Measurements from ENCODE around the gene TNS3.
"Not testable (repeated sequence)": the region's sequence is repeated elsewhere in the genome, so short reads cannot be mapped to it uniquely, and the experiment has no call there.

TNS3 gene

DNA sequence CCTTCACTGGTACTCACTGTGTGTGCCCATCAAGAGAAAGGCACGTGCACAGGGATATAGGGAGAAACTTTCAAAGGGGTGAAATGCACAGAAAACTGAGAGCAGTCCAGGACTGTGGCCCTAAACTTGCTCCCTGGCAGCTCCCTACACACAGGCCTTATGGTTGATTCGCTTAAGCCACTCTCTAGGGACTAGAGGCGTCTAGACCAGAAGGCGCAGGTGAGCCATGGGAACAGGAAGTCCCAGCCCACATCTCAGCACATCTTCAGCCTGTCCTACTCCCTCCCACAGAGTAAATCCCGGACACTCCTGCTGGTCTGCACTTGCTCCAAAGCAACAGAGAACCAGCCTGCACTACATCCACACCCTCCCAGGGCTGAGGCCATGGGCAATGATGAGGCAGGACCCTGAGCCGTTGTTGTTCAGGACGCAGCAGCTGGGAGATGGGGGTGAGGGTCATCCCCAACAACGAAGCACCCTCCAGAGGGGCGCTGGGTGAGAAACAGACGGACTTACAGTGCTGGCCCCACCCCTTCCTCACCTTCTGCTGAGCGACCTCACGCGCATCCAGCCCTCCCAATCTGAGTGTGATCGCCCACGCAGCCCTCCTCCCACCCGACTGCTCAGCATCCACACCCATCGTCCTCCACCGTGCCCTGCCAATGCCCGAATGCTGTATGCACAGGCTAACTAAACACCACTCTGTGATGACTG, 109.3 kb downstream of the TNS3 start:
- DNase-seq (ENCODE audit: extremely low read depth, low read depth), result no peak
- TF ChIP-seq, protein P1, sequence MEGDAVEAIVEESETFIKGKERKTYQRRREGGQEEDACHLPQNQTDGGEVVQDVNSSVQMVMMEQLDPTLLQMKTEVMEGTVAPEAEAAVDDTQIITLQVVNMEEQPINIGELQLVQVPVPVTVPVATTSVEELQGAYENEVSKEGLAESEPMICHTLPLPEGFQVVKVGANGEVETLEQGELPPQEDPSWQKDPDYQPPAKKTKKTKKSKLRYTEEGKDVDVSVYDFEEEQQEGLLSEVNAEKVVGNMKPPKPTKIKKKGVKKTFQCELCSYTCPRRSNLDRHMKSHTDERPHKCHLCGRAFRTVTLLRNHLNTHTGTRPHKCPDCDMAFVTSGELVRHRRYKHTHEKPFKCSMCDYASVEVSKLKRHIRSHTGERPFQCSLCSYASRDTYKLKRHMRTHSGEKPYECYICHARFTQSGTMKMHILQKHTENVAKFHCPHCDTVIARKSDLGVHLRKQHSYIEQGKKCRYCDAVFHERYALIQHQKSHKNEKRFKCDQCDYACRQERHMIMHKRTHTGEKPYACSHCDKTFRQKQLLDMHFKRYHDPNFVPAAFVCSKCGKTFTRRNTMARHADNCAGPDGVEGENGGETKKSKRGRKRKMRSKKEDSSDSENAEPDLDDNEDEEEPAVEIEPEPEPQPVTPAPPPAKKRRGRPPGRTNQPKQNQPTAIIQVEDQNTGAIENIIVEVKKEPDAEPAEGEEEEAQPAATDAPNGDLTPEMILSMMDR (IDR thresholded peaks at IDR 0.05; ENCODE audit: low read depth, low read length), result no peak

DNA sequence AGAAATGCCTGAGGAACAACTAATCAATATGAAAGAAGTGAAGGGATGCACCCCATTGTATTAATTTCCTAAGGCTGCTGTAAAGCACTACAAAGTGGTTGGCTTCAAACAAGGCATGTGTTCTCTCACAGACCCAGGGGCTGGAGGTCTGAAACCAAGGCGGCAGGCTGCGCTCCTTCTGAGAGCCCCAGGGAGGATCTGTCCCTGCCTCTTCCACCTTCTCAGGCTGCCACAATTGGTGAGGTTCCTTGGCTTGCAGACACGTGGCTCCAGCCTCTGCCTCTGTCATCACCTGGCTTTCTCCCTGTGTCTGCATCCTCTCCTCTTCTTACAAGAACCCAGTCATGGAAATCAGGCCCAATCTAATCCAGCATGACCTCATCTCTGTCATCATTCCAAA, 110.1 kb downstream of the TNS3 start:
- TF ChIP-seq, protein P1 (IDR thresholded peaks at IDR 0.05; ENCODE audit: low read depth, low read length), result no peak
- DNase-seq (ENCODE audit: extremely low read depth, low read depth), result no peak

DNA sequence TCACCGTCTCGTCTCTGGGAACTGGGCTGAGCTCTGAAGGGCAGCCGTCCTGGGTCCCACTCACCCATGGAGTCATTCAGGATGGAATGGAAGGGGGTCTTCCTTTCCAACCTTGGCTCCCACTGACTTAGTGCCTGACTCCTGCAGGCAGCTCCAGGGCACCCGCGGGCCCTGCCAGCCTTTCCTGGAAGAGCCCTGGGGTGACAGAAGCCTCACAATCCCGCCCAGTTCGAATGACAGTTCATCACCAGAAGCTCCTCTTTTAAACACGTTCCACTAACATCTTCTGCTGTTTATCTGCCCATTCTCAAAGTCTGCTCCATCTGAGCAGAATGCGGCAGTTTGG, 110.6 kb downstream of the TNS3 start:
- TF ChIP-seq, protein P1 (IDR thresholded peaks at IDR 0.05; ENCODE audit: low read depth, low read length), result no peak
- no peak for DNase-seq (ENCODE audit: extremely low read depth, low read depth)

DNA sequence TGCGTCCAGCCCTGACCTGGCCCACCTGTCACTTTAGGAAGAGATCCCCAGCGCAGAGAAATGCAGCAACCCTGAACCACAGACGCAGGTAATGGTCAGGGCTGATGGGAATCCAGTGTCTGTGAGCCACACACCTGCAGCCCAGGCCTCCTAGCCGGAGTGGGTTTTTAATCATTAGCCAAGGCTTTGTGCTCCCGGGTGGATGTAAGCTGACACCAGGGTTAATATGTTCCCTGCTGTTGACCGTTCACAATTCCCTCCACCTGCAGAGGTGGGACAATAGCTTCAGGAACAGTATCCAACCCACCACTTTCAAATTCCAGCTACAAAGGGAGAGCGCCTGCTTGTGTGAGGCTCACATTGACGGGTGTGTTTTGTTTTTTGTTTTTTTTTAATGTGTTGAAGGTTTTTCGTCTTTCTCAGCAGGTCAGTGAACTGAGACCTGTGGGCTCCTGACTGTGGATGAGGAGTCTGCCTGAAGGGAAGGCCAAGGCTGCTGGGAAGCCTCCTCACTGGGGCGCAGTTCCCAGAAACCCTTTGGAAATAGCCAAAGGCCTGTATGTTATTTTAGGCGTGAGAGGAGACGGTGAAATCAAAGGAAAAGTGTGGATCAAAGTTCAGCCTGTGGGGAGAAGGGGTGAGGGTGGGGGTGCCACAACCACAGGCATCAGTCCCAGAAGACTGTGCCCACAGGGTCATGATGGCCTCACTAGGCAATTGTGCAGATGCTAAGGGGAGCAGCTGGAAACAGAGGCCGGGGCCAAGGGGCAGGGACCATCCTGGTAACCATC, 111.1 kb downstream of the TNS3 start:
- no peak for DNase-seq (ENCODE audit: extremely low read depth, low read depth)
- TF ChIP-seq, protein P1 (IDR thresholded peaks at IDR 0.05; ENCODE audit: low read depth, low read length), result no peak

DNA sequence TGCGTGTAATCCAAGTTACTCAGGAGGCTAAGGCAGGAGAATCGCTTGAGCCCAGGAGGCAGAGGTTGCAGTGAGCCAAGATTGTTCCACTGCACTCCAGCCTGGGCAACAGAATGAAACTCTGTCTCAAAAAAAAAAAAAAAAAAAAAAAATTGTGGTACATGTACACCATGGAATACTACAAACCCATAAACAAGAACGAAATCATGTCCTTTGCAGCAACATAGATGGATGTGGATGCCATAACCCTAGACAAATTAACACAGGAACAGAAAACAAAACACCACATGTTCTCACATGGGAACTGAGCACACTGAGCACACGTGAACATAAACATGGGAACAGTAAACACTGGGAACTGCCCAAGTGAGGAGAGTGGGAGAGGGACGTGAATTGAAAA, 112.1 kb downstream of the TNS3 start:
- not testable (repeated sequence) for DNase-seq (ENCODE audit: extremely low read depth, low read depth)

DNA sequence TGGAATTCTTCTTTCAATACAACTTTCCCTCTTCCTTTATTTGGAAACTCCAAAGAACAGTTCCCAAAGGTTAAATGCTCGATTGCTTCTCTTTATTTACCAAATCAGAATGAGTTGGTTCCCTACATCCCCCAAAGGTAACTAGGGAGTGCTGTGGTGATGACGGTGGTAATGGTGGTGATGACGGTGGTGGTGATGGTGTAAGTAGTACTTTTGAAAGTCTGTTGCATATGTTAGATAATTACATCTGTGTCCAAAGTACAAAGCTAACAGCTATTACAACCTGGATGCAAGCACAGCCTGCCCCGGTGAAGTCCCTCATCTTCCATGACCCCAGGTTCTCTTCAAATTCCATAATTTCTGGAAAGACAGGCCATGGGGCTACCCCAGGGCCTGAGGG, 115.1 kb downstream of the TNS3 start:
- TF ChIP-seq, protein P1 (IDR thresholded peaks at IDR 0.05; ENCODE audit: low read depth, low read length), result no peak
- DNase-seq (ENCODE audit: extremely low read depth, low read depth), result no peak

DNA sequence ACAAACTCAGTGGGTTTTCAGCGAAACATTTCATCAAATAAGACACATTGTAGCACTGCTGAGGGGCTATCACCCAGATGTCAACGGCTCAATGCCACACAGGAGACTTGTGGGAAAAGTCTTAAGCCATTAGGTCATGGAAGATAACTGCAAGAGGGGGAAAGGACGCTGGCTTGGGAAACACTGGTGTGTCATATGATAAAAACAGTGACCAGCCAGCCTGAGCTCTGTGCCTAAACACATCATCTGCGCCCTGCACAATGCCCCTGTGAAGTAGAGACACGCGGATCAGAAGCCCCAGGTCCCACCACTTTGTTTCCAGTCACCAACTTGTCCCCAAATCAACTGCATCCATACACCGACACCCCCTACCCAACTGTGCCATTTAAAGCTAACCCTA, 116.7 kb downstream of the TNS3 start:
- no peak for DNase-seq (ENCODE audit: extremely low read depth, low read depth)
- TF ChIP-seq, protein P1 (IDR thresholded peaks at IDR 0.05; ENCODE audit: low read depth, low read length), result no peak

All from AG09319 (cell line).